ENCODE data around the gene TOP2B. TPM values are rescaled to one million over a fixed set of nuclear protein-coding genes. Genes with fewer than 3 reads are reported as not detected.
A peak's percentile ranks its signal among the peaks of the same experiment; 100 is the strongest.

TOP2B gene
- total and polyA plus RNA-seq, 9 of the 15 experiments (the other 6 are each of a cell fraction or from before 2014, with no cell fraction given) = 45.3 to 186 (median 134) TPM

DNA sequence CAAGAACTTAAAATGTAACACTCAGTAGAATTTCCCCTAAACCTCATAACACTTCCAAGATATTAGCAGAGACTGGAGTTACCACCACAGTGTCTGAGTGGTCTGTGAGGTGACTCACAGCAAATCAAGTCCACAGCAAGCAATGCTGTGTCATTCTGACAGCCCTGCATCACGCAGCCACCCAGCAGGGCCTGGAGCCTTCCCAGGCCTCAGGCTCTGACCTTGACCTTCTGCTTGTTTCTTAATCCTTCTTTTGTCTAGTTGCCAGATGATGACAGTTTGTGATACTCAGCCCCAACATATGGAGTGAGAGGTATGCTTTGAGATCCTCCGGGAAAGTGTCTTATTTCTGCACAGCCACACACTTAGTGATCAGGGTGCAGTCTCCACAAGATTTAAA is 82.5 kb downstream of the TOP2B start (continued):
- TF ChIP-seq, protein P1, sequence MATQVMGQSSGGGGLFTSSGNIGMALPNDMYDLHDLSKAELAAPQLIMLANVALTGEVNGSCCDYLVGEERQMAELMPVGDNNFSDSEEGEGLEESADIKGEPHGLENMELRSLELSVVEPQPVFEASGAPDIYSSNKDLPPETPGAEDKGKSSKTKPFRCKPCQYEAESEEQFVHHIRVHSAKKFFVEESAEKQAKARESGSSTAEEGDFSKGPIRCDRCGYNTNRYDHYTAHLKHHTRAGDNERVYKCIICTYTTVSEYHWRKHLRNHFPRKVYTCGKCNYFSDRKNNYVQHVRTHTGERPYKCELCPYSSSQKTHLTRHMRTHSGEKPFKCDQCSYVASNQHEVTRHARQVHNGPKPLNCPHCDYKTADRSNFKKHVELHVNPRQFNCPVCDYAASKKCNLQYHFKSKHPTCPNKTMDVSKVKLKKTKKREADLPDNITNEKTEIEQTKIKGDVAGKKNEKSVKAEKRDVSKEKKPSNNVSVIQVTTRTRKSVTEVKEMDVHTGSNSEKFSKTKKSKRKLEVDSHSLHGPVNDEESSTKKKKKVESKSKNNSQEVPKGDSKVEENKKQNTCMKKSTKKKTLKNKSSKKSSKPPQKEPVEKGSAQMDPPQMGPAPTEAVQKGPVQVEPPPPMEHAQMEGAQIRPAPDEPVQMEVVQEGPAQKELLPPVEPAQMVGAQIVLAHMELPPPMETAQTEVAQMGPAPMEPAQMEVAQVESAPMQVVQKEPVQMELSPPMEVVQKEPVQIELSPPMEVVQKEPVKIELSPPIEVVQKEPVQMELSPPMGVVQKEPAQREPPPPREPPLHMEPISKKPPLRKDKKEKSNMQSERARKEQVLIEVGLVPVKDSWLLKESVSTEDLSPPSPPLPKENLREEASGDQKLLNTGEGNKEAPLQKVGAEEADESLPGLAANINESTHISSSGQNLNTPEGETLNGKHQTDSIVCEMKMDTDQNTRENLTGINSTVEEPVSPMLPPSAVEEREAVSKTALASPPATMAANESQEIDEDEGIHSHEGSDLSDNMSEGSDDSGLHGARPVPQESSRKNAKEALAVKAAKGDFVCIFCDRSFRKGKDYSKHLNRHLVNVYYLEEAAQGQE (IDR thresholded peaks at IDR 0.05; ENCODE audit: borderline replicate concordance) = no peak
- TF ChIP-seq, protein P1 (CRISPR knock-in tag; IDR thresholded peaks at IDR 0.05; ENCODE audit: low read depth) = no peak
- TF ChIP-seq, protein P2, sequence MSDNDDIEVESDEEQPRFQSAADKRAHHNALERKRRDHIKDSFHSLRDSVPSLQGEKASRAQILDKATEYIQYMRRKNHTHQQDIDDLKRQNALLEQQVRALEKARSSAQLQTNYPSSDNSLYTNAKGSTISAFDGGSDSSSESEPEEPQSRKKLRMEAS (CRISPR knock-in tag; IDR thresholded peaks at IDR 0.05) = no peak
- TF ChIP-seq ZNF395 (CRISPR knock-in tag; IDR thresholded peaks at IDR 0.05) (peak; percentile 40; the same call in 1 of the 2 replicates), MAZ (CRISPR knock-in tag; conservative IDR thresholded peaks at IDR 0.05 in 1 of 2, IDR thresholded peaks at IDR 0.05 in 1 of 2) (no peak), KLF13 (tag; IDR thresholded peaks at IDR 0.05; ENCODE audit: borderline replicate concordance, low read depth) (no peak), CEBPB (tag; IDR thresholded peaks at IDR 0.05) (peak; percentile 78), SAFB2 (IDR thresholded peaks at IDR 0.05; ENCODE audit: borderline replicate concordance, low read depth, low read length, severe bottlenecking) (no peak), SLC30A9 (CRISPR knock-in tag; IDR thresholded peaks at IDR 0.05) (no peak), HDGF (IDR thresholded peaks at IDR 0.05) (no peak), TFAM (CRISPR knock-in tag; conservative IDR thresholded peaks at IDR 0.05) (no peak), YY1 (IDR thresholded peaks at IDR 0.05; ENCODE audit: borderline replicate concordance in 1 of 3, control insufficient read depth in 1 of 3, extremely low read depth in 1 of 3, insufficient read depth in 3 of 3, insufficient read length in 1 of 3, insufficient replicate concordance in 2 of 3, low read depth in 1 of 3, low read length in 2 of 3) (no peak), LCOR (CRISPR knock-in tag; IDR thresholded peaks at IDR 0.05) (0 out of 2 replicates have a peak, but pooled peaks have one; percentile 31)
- TF ChIP-seq, protein P3, sequence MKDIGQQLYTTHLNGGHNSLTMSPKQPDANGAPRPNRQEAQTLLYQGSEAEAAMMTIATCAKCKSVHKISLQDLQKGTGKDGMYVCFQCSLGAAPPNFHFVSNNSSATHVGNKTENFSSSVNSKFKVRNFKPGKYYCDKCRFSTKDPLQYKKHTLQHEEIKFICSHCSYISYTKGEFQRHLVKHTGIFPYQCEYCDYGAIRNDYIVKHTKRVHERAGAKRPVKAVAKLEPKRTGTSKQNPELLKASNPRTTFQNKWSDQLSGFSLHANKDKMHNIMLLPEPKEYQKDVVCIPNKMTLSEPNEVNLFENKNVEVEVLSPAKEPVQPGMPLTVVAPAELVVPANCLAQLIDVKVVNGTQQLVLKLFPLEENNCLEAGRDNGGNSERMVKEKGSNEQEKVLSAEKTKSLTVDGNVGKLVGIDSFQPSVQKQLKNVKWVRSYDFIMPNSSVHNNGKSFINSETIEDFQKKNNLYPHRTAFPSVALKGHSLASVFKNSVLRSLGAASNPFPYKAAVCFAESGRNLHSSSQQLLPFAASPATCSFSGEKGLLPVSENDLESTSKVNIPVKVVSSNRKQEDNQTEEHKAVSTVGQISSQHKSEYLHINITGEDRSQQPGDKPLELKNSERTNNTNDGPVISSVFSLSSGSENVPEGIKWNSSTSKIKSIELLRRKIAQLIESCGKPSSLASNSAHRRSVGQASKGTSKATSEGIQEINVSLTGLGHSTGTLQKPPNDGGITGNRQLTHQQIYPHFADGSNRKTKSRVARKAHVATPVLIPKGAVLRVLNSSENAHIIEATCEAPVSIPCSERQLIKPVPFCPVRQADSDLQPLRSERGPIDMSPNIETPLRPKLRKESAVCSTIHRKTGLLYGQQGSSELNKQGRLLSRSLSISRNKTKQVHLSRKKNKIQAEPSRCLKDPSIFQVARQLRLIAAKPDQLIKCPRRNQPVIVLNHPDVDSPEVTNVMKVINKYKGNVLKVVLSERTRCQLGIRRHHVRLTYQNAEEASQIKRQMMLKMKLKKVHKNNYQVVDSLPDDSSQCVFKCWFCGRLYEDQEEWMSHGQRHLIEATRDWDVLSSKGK (CRISPR knock-in tag; IDR thresholded peaks at IDR 0.05) = no peak
